A673 (cell line): ENCODE results near the gene BAG2. TPM values are rescaled to one million over a fixed set of nuclear protein-coding genes. Genes with fewer than 3 reads are reported as not detected.

Experiments used
- BruUV-seq: library from RNA; stranded (reverse); fragments of 400-500 nt; replicated peaks from 2 replicates; lab custom pipeline; 2021; lab: Mats Ljungman, UMichigan
- CTCF ChIA-PET: fragments of 300-600 bp; sonication (Branson Sonifier 250); formaldehyde crosslinking; loops from one replicate; lab custom pipeline; 2022; ENCODE audit warnings: antibody characterized with exemption; lab: Charles Lee
- POLR2A ChIA-PET: fragments of 300-600 bp; sonication (Branson Sonifier 250); formaldehyde crosslinking; loops from one replicate; lab custom pipeline; 2022; ENCODE audit warnings: antibody characterized with exemption; ENCODE audit not compliant: low non-redundant PET; lab: Charles Lee
- DNase-seq: peaks from one replicate; pipeline ENCODE4 v3.0.0-alpha.2; 2015; ENCODE audit warnings: low spot score
- H3K27ac ChIP-seq: fragments of 200-600 bp; sonication (generic); 2 replicates; pipeline ENCODE4 v1.5.1; 2016; ENCODE audit warnings: mixed run types, low read depth, mild to moderate bottlenecking, mixed read lengths, antibody characterized with exemption, low read length; ENCODE audit not compliant: poor library complexity, severe bottlenecking
- H3K27me3 ChIP-seq: fragments of 200-600 bp; sonication (generic); replicated peaks from 2 replicates; pipeline ENCODE4 v1.6.1; 2017; ENCODE audit warnings: mixed run types, low read depth, mild to moderate bottlenecking, mixed read lengths, antibody characterized with exemption, low read length; ENCODE audit not compliant: insufficient read depth, poor library complexity
- H3K36me3 ChIP-seq: fragments of 200-600 bp; sonication (generic); 2 replicates; pipeline ENCODE4 v1.6.1; 2016; ENCODE audit warnings: mixed run types, mild to moderate bottlenecking, mixed read lengths, antibody characterized with exemption, low read length; ENCODE audit not compliant: insufficient read depth, poor library complexity, severe bottlenecking
- H3K4me1 ChIP-seq: fragments of 200-600 bp; sonication (generic); 2 replicates; pipeline ENCODE4 v1.6.1; 2017; ENCODE audit warnings: mixed run types, mild to moderate bottlenecking, mixed read lengths, antibody characterized with exemption, low read length; ENCODE audit not compliant: insufficient read depth, poor library complexity, severe bottlenecking
- H3K4me3 ChIP-seq: fragments of 200-600 bp; sonication (generic); 2 replicates; pipeline ENCODE4 v1.5.1; 2016; ENCODE audit warnings: low read depth, mixed run types, mild to moderate bottlenecking, mixed read lengths, low read length; ENCODE audit not compliant: poor library complexity, severe bottlenecking
- H3K9me3 ChIP-seq: fragments of 200-600 bp; sonication (generic); 2 replicates; pipeline ENCODE4 v1.6.1; 2016; ENCODE audit warnings: mixed run types, low read depth, mild to moderate bottlenecking, mixed read lengths, antibody characterized with exemption, low read length; ENCODE audit not compliant: poor library complexity, severe bottlenecking
- CTCF ChIP-seq: fragments of 300-800, 200-600 bp; sonication (generic); conservative IDR thresholded peaks from 2 replicates; pipeline ENCODE4 v1.5.1; 2017; ENCODE audit warnings: low read depth, mild to moderate bottlenecking, antibody characterized with exemption, low read length, moderate library complexity, mixed read lengths
- EZH2 ChIP-seq: fragments of 200-600 bp; sonication (generic); IDR thresholded peaks from 2 replicates; pipeline ENCODE4 v1.6.1; 2017; ENCODE audit warnings: borderline replicate concordance, low read depth, mild to moderate bottlenecking, mixed read lengths, antibody characterized with exemption, low read length; ENCODE audit not compliant: poor library complexity, severe bottlenecking
- intact Hi-C: fragments of 100-400 bp; cut with micrococcal nuclease; formaldehyde crosslinking; loops from one replicate; pipeline ENCODE4 v1.10.0; 2022; ENCODE audit not compliant: unreplicated experiment
- total RNA-seq: library from RNA; stranded (reverse); gene quantifications from 2 replicates; pipeline ENCODE4 v1.2.3, GENCODE V29; 2021

The BAG2 gene
- total RNA-seq, 1 experiment from 2014 or later: 27.0 TPM

- TF ChIP-seq EZH2 (no peak), CTCF (no peak)
Measured at GRCh38 chr6:57173886-57174510, 1.9 kb downstream of the BAG2 start.

GRCh38 chr6:57174511-57174907, 2.4 kb downstream of the BAG2 start:
- DNase-seq: no peak
- Histone ChIP-seq H3K27me3 (no peaks in the 10 kb centered on the region), H3K4me3 (peak overlapping the region; percentile 83), H3K4me1 (peaks cover 21% of the 10 kb centered on the region), H3K27ac (peak overlapping the region; percentile 93), H3K36me3 (peaks cover 10% of the 10 kb centered on the region), H3K9me3 (no peaks in the 10 kb centered on the region)
- intact Hi-C loops: loop anchor here (5.0 to 10.0 kb wide), 2 partner anchors 143 to 270 kb away; partner anchors contain the start of gene PRIM2
- ChIA-PET POLR2A (no interaction called here), CTCF (no interaction called here)
- TF ChIP-seq EZH2 (no peak), CTCF (no peak)
- BruUV-seq: no TSS peak

More at GRCh38 chr6:57173886-57174510, 1.9 kb downstream of the BAG2 start:
- DNase-seq: peak; percentile 63
- CTCF ChIA-PET: no interaction called here
- H3K9me3 ChIP-seq: no peaks in the 10 kb centered on the region
- BruUV-seq: TSS peak; percentile 91
- H3K4me1 ChIP-seq: peaks cover 16% of the 10 kb centered on the region
- intact Hi-C loops: loop anchor here (5.0 to 10.0 kb wide), 2 partner anchors 143 to 269 kb away; partner anchors contain the start of gene PRIM2
- peak overlapping the region; percentile 83 for H3K4me3 ChIP-seq
- peaks cover 10% of the 10 kb centered on the region for H3K36me3 ChIP-seq
- POLR2A ChIA-PET: no interaction called here
- H3K27me3 ChIP-seq: no peaks in the 10 kb centered on the region
- H3K27ac ChIP-seq: peak overlapping the region; percentile 93

DNA sequence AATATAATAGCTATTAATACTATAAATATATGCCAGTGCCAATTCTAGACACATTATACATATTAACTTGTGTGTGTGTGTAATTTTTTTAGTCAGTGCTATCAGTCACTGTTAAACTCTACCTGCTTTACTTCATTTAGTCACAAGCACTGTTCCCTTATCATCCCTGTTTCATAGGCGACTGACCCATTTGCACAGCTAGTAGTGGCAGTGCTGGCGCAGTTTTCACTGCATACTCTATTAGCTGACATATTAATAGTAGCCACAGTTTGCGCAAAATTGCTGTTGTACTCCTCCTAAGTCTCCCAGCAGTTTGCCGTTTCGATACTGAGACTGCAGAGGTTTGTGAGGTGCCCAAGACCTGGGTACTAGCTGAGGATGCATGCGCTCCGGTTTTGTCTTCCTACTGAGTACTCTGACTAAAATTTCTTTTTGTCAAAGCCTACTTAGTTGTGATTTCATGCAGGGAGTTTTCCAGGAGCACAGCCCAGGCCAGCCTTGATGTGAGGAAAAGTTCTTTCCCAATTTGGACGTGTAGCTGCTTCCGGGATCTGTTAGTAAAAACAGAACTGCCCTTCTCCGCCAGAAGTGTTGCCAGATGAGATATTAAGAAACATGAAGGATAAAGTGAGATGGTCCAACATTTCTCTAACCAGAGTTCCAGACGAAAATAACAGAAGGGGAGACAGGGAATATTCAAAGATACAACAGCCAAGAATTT, 5.6 kb downstream of the BAG2 start:
- no TSS peak for BruUV-seq
- peaks cover 19% of the 10 kb centered on the region for H3K4me1 ChIP-seq
- no peaks in the 10 kb centered on the region for H3K27me3 ChIP-seq
- DNase-seq: no peak
- ChIA-PET CTCF (no interaction called here), POLR2A (no interaction called here)
- no peak for TF ChIP-seq EZH2
- no peak for TF ChIP-seq CTCF
- peak overlapping the region; percentile 45 for H3K27ac ChIP-seq
- H3K4me3 ChIP-seq: no peak overlapping the region
- H3K36me3 ChIP-seq: peaks cover 27% of the 10 kb centered on the region
- intact Hi-C loops: loop anchor here (10.0 kb wide), 1 partner anchor 273 kb away; no protein-coding TSS in a partner anchor
- no peaks in the 10 kb centered on the region for H3K9me3 ChIP-seq
